OCI-LY1 (cell line): ENCODE data around the gene MAN1A1.

ENCODE experiments used
- H2AFZ ChIP-seq: fragments of 200-600 bp; sonication (generic), shearing (Covaris generic); 2 replicates; pipeline ENCODE4 v1.6.0; 2014; ENCODE audit warnings: antibody characterized with exemption, mild to moderate bottlenecking, low read length
- H3F3A ChIP-seq: fragments of 200-600 bp; sonication (generic), shearing (Covaris generic); 2 replicates; pipeline ENCODE4 v1.6.0; 2014; ENCODE audit warnings: mild to moderate bottlenecking, antibody characterized with exemption, low read length, moderate library complexity; ENCODE audit not compliant: insufficient read depth
- H3K27ac ChIP-seq: fragments of 200-600 bp; sonication (generic); 2 replicates; pipeline ENCODE4 v1.5.1; 2014; ENCODE audit warnings: low read length, mixed run types, mild to moderate bottlenecking, low read depth; ENCODE audit not compliant: poor library complexity, severe bottlenecking
- H3K27me3 ChIP-seq: fragments of 200-600 bp; sonication (generic); 2 replicates; pipeline ENCODE4 v1.6.0; 2014; ENCODE audit warnings: antibody characterized with exemption, mild to moderate bottlenecking, low read length, moderate library complexity; ENCODE audit not compliant: insufficient read depth
- H3K36me3 ChIP-seq: fragments of 200-600 bp; sonication (generic); 2 replicates; pipeline ENCODE4 v1.6.1; 2014; ENCODE audit warnings: mild to moderate bottlenecking, antibody characterized with exemption, low read length, moderate library complexity, mixed read lengths; ENCODE audit not compliant: insufficient read depth
- H3K4me1 ChIP-seq: fragments of 200-600 bp; sonication (generic); 2 replicates; pipeline ENCODE4 v1.5.1; 2014; ENCODE audit warnings: mild to moderate bottlenecking, low read length, moderate library complexity; ENCODE audit not compliant: insufficient read depth, severe bottlenecking
- H3K4me2 ChIP-seq: fragments of 200-600 bp; sonication (generic), shearing (Covaris generic); 2 replicates; pipeline ENCODE4 v1.6.1; 2014; ENCODE audit warnings: low read length
- H3K4me3 ChIP-seq: fragments of 200-600 bp; sonication (generic); 2 replicates; pipeline ENCODE4 v1.5.1; 2014; ENCODE audit warnings: low read length, low read depth, mild to moderate bottlenecking, mixed read lengths; ENCODE audit not compliant: poor library complexity, severe bottlenecking
- H3K79me2 ChIP-seq: fragments of 200-600 bp; shearing (Covaris generic); 2 replicates; pipeline ENCODE4 v1.6.1; 2016; ENCODE audit warnings: mixed run types, low read length, mixed read lengths; ENCODE audit not compliant: insufficient read depth
- H3K9ac ChIP-seq: fragments of 200-600 bp; sonication (generic), shearing (Covaris generic); 2 replicates; pipeline ENCODE4 v1.6.1; 2014; ENCODE audit warnings: mild to moderate bottlenecking, low read length, mixed read lengths
- H3K9me2 ChIP-seq: fragments of 200-600 bp; sonication (generic), shearing (Covaris generic); 2 replicates; pipeline ENCODE4 v1.6.1; 2014; ENCODE audit warnings: low read depth, mild to moderate bottlenecking, low read length, mixed read lengths
- H3K9me3 ChIP-seq: fragments of 200-600 bp; shearing (Covaris generic); 2 replicates; pipeline ENCODE4 v1.6.1; 2014; ENCODE audit warnings: low read length, mixed read lengths
- H4K20me1 ChIP-seq: fragments of 200-600 bp; sonication (generic), shearing (Covaris generic); 2 replicates; pipeline ENCODE4 v1.6.0; 2016; ENCODE audit warnings: mild to moderate bottlenecking, low read length; ENCODE audit not compliant: insufficient read depth
- CTCF ChIP-seq: fragments of 200-600 bp; sonication (generic), shearing (Covaris generic); IDR thresholded peaks from 2 replicates; pipeline ENCODE4 v1.5.1; 2017; ENCODE audit warnings: mild to moderate bottlenecking, antibody characterized with exemption, low read length, moderate library complexity, mixed read lengths
- EZH2 ChIP-seq: fragments of 200-600 bp; sonication (generic), shearing (Covaris generic); IDR thresholded peaks from 2 replicates; pipeline ENCODE4 v1.8.0; 2017; ENCODE audit warnings: borderline replicate concordance, mixed run types, mild to moderate bottlenecking, antibody characterized with exemption, low read length, moderate library complexity, mixed read lengths

Gene MAN1A1

GRCh38 chr6:119183457-119183856 lies 166.1 kb downstream of the MAN1A1 start:
- H2AFZ ChIP-seq, result no peak overlapping the region
- H3K4me1 ChIP-seq, result peaks cover 6% of the 10 kb centered on the region
- no peak for TF ChIP-seq EZH2
- TF ChIP-seq CTCF, result no peak
- H3K4me3 ChIP-seq, result no peak overlapping the region
- no peak overlapping the region for H3K27ac ChIP-seq
- H3F3A ChIP-seq, result no peaks in the 10 kb centered on the region
- H3K9ac ChIP-seq, result no peak overlapping the region
- no peaks in the 10 kb centered on the region for H3K9me3 ChIP-seq
- H4K20me1 ChIP-seq, result no peaks in the 10 kb centered on the region
- no peaks in the 10 kb centered on the region for H3K79me2 ChIP-seq
- H3K27me3 ChIP-seq, result no peaks in the 10 kb centered on the region
- H3K36me3 ChIP-seq, result peaks cover 20% of the 10 kb centered on the region; the same call in 1 of the 2 replicates
- H3K9me2 ChIP-seq, result no peaks in the 10 kb centered on the region
- no peak overlapping the region for H3K4me2 ChIP-seq

- Histone ChIP-seq H4K20me1 (no peaks in the 10 kb centered on the region), H3K4me3 (no peak overlapping the region), H3K27me3 (no peaks in the 10 kb centered on the region), H3K36me3 (peaks cover 23% of the 10 kb centered on the region; the same call in 1 of the 2 replicates), H3K79me2 (no peaks in the 10 kb centered on the region), H3K4me1 (peaks cover 6% of the 10 kb centered on the region), H3K27ac (no peak overlapping the region), H3K9ac (no peak overlapping the region), H3K9me2 (no peaks in the 10 kb centered on the region), H2AFZ (no peak overlapping the region), H3F3A (no peaks in the 10 kb centered on the region), H3K4me2 (no peak overlapping the region), H3K9me3 (no peaks in the 10 kb centered on the region)
- TF ChIP-seq CTCF (no peak), EZH2 (no peak)
Observed at GRCh38 chr6:119182875-119183274, 166.7 kb downstream of the MAN1A1 start.

GRCh38 chr6:119182216-119182803 lies 167.3 kb downstream of the MAN1A1 start:
- H3K9me3 ChIP-seq, result no peaks in the 10 kb centered on the region
- H3K27me3 ChIP-seq, result no peaks in the 10 kb centered on the region
- peaks cover 25% of the 10 kb centered on the region; the same call in 1 of the 2 replicates for H3K36me3 ChIP-seq
- no peak overlapping the region for H3K4me2 ChIP-seq
- no peaks in the 10 kb centered on the region for H4K20me1 ChIP-seq
- H3F3A ChIP-seq, result no peaks in the 10 kb centered on the region
- H3K4me1 ChIP-seq, result peaks cover 6% of the 10 kb centered on the region
- no peak overlapping the region for H2AFZ ChIP-seq
- no peaks in the 10 kb centered on the region for H3K79me2 ChIP-seq
- TF ChIP-seq EZH2, result no peak
- no peak for TF ChIP-seq CTCF
- H3K27ac ChIP-seq, result no peak overlapping the region
- no peak overlapping the region for H3K9ac ChIP-seq
- no peaks in the 10 kb centered on the region for H3K9me2 ChIP-seq
- no peak overlapping the region for H3K4me3 ChIP-seq
